ENCODE measurements around the gene NDUFC2. TPM values are rescaled to one million over a fixed set of nuclear protein-coding genes. Genes with fewer than 3 reads are reported as not detected.
A peak's percentile ranks its signal among the peaks of the same experiment; 100 is the strongest.

The NDUFC2 gene
- total and polyA plus RNA-seq, 2 donors from 2014 or later = 166 to 457 TPM

- Histone ChIP-seq H3K36me3 (ENCODE audit: control insufficient read depth in 2 of 3, insufficient read depth in 3 of 3, low read length in 3 of 3) (no peaks in the 10 kb centered on the region), H3K27me3 (ENCODE audit: control insufficient read depth, insufficient read depth, low read length) (no peaks in the 10 kb centered on the region), H3K9me3 (ENCODE audit: control insufficient read depth in 2 of 3, insufficient read depth in 1 of 3, low read length in 3 of 3) (no peaks in the 10 kb centered on the region), H3K4me1 (ENCODE audit: control insufficient read depth in 2 of 3, insufficient read depth in 2 of 3, low read depth in 1 of 3, low read length in 3 of 3) (peaks cover 2 to 5% (median 4%) of the 10 kb centered on the region in 3 donors), H3K9ac (ENCODE audit: low read length in 3 of 3) (no peak overlapping the region), H3K27ac (ENCODE audit: low read depth in 2 of 2, low read length in 2 of 2) (no peak overlapping the region), H3K4me3 (ENCODE audit: low read length in 3 of 3) (no peak overlapping the region)
- TF ChIP-seq CTCF (IDR thresholded peaks at IDR 0.05; ENCODE audit: borderline replicate concordance, extremely low read depth, insufficient read depth) = no peak
- DNase-seq = no peak
- no peak for FAIRE-seq
- intact Hi-C loops (cut with DNase I) = no loop called here
Measured at GRCh38 chr11:78025378-78025777, 54.3 kb downstream of the NDUFC2 start.

- no peaks in the 10 kb centered on the region for H3K27me3 ChIP-seq (ENCODE audit: control insufficient read depth, insufficient read depth, low read length)
- peaks cover 0 to 11% (median 8%) of the 10 kb centered on the region in 3 donors for H3K4me1 ChIP-seq (ENCODE audit: control insufficient read depth in 2 of 3, insufficient read depth in 2 of 3, low read depth in 1 of 3, low read length in 3 of 3)
- H3K4me3 ChIP-seq (ENCODE audit: low read length in 3 of 3) = peak overlapping the region; percentile 49 to 61 (median 57)
- DNase-seq (no peak), FAIRE-seq (no peak)
- no peak for TF ChIP-seq CTCF (IDR thresholded peaks at IDR 0.05; ENCODE audit: borderline replicate concordance, extremely low read depth, insufficient read depth)
- H3K27ac ChIP-seq (ENCODE audit: low read depth in 2 of 2, low read length in 2 of 2) = peak overlapping the region in 1 of 2 donors; percentile 58
- no peaks in the 10 kb centered on the region for H3K36me3 ChIP-seq (ENCODE audit: control insufficient read depth in 2 of 3, insufficient read depth in 3 of 3, low read length in 3 of 3)
- peak overlapping the region in 2 of 3 donors; percentile 43 to 55 for H3K9ac ChIP-seq (ENCODE audit: low read length in 3 of 3)
- H3K9me3 ChIP-seq (ENCODE audit: control insufficient read depth in 2 of 3, insufficient read depth in 1 of 3, low read length in 3 of 3) = no peaks in the 10 kb centered on the region
- intact Hi-C loops (cut with DNase I) = no loop called here
Measured at GRCh38 chr11:78023426-78023825, 56.2 kb downstream of the NDUFC2 start.

GRCh38 chr11:78022397-78023396 lies 57.0 kb downstream of the NDUFC2 start, which contains the start of gene KCTD14:
Gene KCTD14, minus strand, starts transcription at chr11:78023276. Its CDS starts 27 bp downstream, at chr11:78023249.
- Histone ChIP-seq H3K4me1 (ENCODE audit: control insufficient read depth in 2 of 3, insufficient read depth in 2 of 3, low read depth in 1 of 3, low read length in 3 of 3) (peaks cover 0 to 11% (median 8%) of the 10 kb centered on the region in 3 donors), H3K36me3 (ENCODE audit: control insufficient read depth in 2 of 3, insufficient read depth in 3 of 3, low read length in 3 of 3) (no peaks in the 10 kb centered on the region), H3K9ac (ENCODE audit: low read length in 3 of 3) (peak within 1 kb of the TSS in 2 of 3 donors; percentile 43 to 55), H3K27me3 (ENCODE audit: control insufficient read depth, insufficient read depth, low read length) (no peaks in the 10 kb centered on the region), H3K27ac (ENCODE audit: low read depth in 2 of 2, low read length in 2 of 2) (peak within 1 kb of the TSS; percentile 0 to 58), H3K4me3 (ENCODE audit: low read length in 3 of 3) (peak within 1 kb of the TSS; percentile 49 to 61 (median 57)), H3K9me3 (ENCODE audit: control insufficient read depth in 2 of 3, insufficient read depth in 1 of 3, low read length in 3 of 3) (no peaks in the 10 kb centered on the region)
- no peak for TF ChIP-seq CTCF (IDR thresholded peaks at IDR 0.05; ENCODE audit: borderline replicate concordance, extremely low read depth, insufficient read depth)
- intact Hi-C loops (cut with DNase I) = no loop called here
- no peak for FAIRE-seq
- DNase-seq = peak; percentile 79 to 88 (median 85)
